ENCODE measurements around the gene FOXO6.

The FOXO6 gene

GRCh38 chr1:41425369-41425768 is 64.1 kb downstream of the FOXO6 start:
- DNase-seq (ENCODE audit: low read depth in 2 of 2) = no peak

- DNase-seq (ENCODE audit: low read depth in 2 of 2) = no peak
These were observed 65.1 kb downstream of the FOXO6 start for GRCh38 chr1:41426201-41426890.

GRCh38 chr1:41427122-41427913 is 66.1 kb downstream of the FOXO6 start:
- DNase-seq (ENCODE audit: low read depth in 2 of 2) = no peak

GRCh38 chr1:41427916-41428737 is 66.9 kb downstream of the FOXO6 start:
- DNase-seq (ENCODE audit: low read depth in 2 of 2) = no peak

- no peak for DNase-seq (ENCODE audit: low read depth in 2 of 2)
These were observed 67.8 kb downstream of the FOXO6 start for GRCh38 chr1:41428738-41429640.

GRCh38 chr1:41429641-41430035 is 68.4 kb downstream of the FOXO6 start:
- no peak for DNase-seq (ENCODE audit: low read depth in 2 of 2)

GRCh38 chr1:41430069-41430468 is 68.8 kb downstream of the FOXO6 start:
- DNase-seq (ENCODE audit: low read depth in 2 of 2) = no peak

- no peak for DNase-seq (ENCODE audit: low read depth in 2 of 2)
These were observed 69.3 kb downstream of the FOXO6 start for GRCh38 chr1:41430582-41430981.

GRCh38 chr1:41431490-41432350 is 70.5 kb downstream of the FOXO6 start:
- DNase-seq (ENCODE audit: low read depth in 2 of 2) = no peak

Data from stimulated activated CD4-positive, alpha-beta T cell treated with anti-CD3 and anti-CD28 coated beads, Interleukin-4, amount 100 ng/mL, for 48 hours (primary cell).